ENCODE data around the gene DCP1B.

The DCP1B gene

DNA sequence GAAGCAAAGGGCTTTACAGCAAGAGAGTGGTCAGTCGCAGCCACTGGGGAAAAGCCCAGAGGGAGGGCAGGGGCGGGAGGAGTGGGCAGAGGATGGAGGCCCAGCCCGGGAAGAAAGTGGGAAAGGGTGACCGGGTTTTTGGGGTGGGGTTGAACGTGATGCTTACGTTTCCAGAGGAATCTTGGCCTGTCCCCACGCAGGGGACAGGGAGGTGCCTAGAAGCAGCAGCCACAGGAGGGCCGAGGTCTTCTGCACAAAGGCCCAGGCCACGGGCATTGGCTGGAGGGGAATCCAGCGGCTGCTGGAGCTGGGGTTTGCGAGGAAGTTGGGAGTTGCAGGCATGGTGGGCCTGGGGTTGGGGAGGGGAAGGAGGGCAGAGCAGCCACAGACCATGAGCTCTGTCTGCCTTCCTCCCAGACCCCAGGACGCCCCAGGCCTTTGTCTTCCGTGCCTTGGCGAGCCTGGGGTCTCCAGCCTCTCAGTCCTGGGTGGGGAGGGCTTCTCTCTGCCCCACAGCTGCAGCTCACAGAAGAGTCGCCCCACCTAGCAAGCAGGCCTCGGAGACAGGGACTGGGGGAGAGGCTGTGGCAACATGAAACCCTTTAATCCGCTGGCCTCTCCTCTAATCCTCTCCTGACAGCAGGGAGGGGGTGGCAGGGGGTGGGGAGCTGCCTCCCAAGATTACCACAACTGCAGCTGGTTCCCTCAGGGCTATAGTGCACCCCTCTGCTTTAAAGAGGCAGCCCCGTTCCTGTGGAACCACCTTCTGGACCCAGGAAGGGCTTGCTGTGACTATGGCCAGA, 86.0 kb downstream of the DCP1B start, which contains the start of gene CACNA2D4:
Gene CACNA2D4 (minus strand): TSS at position 572 of the 803 bp plus-strand sequence. CDS start 179 bp downstream, at position 393.
- no peak for DNase-seq

DNA sequence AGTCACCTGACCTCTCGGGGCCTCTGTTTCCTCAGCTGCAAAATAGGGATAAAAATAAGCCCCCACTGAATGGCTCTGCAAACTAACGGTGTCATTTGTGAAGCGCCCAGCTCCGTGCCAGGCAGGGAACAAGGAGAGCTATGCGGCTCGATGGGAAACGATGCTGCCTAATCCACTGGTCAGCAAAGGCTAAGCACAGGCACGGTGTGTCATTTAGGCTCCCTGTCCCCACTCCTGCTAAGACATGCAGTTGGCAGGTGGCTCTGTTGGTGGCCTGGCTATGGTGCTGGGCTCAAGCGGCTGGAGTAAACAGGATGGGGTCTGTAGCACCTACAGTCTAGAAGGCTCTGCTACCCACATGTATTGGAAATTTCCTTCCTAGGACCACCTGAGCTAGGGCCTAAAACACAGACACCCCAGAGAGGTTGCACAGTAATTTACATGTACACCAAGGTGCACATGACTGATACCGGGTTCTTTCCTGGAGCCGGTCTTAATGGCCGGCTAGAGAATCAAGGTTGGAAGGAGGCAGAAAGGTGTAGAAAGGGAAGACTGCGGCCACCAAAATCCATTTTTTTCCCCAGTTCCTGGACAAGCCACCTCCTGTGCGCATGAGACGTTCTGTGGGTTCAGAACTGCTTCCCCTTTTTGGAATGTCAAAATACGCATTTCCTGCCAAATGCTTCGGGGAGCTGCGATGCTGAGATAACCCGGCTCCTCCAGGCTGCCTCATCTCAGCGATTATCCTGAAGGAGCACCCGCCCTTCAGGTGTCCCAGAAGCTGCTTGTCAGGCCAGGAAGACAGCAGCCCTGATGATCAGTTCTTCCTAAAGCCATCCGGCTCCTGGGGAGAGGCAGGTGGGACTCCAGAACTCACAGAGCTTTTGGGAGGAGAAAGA, 86.8 kb downstream of the DCP1B start:
- DNase-seq: no peak

DNA sequence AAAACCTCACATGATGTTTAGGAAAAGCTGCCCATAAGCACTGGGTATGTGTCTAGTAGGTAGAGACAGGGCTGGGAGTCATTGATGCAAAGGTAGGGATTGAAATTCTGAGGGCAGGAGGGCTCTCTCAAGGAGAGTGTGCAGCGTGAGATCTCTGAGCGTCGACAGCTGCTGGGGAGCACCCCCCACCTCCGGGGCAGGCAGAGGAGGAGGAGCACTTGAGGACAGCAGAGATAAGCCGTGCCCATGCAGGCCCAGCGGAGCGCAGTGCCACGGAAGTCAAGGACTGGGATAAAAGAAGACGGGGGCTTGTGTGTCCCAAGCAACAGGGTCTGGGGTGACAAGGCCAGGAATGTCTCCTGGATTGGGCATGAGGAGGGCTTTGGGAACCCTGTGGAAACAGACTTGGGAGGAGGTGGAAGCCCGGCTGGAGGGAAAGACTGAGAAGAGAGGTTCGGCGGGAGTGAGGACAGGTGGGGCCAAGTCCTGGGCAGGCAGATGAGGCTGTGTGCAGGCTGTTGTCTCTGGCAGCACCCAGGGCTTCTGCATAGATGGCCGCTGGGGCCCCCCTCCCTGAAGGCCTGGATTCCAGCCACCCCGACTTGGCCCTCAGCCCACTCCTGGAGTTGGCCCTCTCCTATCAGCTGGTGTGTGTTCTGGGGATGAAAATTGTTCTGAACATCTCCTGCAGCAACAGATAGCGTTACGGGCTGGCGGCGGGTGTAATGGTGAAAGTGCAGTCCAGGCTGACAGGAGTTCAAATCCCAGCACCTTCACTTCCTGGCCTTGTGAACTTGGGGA, 87.7 kb downstream of the DCP1B start:
- DNase-seq: no peak

DNA sequence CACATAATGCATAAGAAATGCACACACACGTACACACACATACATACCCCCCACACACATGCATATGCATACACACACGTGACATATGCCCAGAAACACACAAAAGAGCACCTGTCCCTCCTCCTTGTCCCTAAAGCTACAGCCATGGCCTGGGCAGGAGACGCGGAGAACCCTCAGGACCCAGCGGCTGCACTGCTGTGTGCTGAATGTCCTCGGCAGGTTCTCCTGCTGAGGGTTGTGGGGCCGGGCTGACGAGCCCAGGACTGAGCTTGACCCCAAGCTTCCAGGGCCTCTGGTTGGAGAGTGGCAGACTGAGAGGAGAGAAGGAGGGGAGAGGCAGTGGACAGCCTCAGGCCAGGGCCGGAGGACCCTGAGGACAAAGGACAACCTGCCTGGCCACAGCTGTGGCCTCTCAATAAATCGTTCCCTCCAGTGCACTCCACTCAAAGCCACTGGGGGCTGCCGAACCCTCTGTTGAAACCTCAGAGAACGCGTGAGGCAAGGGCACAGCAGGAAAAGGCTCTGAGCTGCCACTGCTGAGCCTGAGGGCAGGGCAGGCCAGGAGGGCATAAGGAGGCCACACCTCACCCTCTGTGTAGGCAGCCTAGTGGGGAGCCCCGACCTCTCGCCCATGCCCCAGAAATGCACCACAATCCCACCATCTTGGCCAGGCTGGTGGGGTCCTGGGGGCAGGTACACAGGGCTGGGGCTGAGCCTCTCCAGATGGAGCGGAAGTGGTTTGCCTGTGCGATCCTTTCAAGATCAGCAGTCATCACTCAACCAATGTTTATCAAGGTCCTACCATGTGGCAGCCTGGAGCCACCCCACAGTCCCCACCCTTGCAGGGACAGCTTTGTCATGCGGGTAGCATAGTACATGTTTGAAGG, 88.9 kb downstream of the DCP1B start:
- DNase-seq: peak; percentile 48

DNA sequence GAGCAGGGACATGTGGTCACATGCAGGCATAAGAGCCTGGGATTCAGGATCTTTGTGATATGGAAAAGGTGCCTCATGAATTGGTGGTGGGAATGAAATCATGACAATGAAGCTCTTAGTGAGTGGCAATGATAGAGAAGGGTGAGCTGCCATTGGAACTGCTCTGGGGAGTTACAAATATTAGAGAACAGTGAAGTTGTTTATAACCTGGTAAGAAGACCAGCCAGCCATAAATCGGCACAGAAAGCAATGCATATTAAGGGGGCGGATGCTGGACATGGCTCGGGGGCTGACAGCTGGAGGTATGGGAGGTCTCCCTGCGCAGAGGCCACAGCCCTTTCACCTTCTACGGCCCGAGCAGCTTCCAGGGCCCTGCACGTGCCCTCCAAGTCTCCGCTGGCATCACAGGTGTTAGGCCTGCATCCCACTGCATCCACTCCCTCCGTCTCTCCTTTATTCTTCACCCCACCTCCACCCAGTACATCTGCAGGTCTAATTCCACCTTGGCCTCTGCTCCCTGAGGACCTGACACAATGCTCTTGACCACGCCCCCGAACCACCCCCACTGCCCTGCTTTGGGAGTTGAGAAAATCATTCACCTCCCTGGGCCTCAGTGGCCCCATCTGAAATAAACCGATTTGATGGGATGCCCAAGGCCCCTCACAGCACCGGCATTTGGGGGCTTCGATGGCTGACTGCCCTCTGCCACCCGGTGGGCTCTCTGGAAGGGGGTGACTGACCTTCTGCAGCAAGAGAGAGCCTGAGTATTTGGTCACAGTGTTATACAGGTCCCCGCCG, 89.9 kb downstream of the DCP1B start:
- no peak for DNase-seq

DNA sequence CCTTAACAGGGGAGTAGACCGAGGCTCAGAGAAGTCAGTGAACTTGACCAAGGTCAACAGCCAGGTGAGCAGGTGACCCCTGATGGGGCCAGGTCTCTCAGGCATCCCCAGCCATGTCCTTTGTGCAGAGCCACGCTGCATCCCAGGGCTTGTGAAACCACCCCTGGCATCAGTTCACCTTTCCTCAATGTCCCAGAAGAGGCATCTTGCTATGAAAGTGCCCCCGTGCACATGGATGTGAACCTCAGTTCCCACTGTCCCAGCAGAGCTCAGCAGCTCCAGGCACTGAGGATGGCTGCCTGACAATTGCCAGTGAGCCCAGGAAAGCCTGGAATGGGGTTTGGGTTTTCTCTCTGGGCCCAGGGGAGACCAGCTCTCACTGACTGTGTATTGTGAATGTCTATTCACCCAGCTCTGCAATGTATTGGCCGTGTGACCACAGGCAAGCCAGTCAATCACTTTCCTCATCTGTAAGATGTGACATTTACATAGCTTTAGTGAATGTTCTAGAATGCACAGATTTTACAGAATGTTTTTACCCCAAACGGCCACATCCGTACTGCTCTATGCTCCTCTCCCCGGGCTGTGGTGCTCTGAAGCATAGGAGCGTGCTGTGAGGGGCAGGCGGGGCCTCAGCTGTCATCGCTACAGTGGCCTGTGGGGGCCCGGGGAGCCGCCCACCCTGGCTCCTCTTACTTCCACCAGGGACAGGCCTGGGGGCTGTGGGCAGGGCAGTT, 90.7 kb downstream of the DCP1B start:
- no peak for DNase-seq

DNA sequence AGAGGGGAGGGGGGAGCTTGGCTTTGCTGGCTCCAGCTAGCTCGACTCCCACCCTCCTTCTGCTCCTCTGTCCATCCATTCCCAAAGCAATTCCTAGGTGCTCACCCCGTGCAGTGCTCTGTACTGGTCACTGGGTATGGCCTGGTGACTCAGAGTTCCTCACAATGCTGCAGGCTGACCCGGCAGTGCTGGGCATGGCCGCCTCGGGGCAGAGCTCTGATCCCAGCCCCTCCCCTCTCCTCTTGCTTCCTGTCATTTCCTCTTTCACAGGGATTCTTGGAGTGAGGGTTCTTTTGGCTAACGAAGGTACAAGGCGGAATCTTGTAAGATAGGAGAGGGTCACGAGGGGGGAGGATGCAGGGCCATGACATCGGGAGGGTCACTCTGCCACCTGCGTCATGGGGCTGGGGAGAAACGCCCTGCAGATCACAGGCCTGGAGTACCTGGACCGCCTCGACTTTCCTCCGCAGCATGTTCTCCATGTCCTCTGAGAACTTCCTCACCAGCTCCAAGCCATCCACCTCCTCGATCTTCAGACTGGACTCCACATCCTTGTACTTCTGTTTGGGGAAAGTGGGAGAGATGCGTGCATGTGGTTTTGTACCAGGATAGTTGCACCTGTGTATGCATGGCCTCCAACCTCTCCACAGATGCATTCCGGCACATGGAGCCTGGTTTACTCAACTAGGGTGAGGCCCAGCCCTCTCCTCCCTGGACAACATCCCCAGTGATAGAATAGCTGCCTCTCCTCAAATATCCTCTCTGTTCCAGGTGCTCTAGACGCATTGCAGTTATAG, 91.5 kb downstream of the DCP1B start:
- no peak for DNase-seq

DNA sequence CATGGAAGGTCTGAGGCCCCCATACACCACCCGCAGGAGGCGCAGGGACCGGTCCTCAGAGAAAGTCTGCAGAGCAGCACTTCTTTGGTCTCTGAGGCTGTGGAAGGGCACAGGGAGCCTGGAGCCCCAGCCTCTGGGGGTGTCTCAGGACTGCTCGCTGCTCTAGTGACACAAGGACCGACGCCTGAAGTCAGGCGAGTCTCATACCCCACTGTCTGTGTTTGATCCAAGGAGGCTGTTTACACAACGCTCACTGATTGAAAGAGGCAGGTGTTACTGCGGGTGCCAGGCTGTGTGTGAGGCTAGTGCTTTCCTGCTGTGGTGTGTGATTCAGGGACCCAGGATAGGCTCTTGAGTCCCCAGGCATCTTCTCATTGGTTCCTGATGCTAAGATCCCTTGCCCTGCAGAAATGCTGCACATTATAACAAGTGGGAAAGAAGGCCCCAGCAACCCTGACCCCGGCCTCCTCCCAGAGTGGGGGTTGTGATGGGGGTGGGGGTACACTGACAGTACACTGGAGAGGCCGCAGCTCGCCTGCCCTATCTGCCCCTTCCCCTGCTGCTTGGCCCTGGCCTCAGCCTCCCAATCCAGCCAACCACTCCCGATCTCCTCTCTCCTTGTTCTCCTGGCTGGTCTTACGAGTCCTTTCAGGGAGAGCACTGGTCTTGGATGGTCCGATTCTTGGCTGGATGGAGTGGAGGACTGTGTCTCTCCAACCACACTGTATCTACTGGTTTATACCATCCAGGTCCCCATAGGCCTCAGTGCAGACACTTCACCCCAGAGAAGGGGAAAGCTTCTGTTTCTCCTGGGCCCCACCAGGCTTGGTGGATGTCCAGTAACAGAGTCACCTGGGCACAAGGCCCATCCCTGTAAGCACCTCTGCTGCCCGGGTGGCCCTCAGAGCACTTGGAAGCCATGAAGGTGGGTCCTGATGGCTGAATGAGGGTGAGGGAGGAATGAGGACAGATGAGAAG, 92.4 kb downstream of the DCP1B start:
- DNase-seq: no peak

DNA sequence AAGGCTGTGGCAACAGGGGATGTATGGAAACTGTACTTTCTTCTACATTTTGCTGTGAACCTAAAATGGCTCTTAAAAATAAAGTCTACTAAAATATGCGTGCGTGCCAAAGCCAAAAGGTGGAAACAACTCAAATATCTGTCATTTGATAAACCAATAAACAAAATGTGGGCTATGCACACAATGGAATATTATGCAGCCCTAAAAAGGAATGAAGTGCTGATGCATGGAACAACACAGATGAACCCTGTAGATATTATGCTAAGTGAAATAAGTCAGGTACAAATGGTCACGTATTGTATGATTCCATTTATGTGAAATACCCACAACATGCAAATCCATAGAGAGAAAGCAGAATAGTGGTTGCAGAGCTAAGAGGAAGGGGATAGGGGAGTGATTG, 93.8 kb downstream of the DCP1B start:
- DNase-seq: no peak

DNA sequence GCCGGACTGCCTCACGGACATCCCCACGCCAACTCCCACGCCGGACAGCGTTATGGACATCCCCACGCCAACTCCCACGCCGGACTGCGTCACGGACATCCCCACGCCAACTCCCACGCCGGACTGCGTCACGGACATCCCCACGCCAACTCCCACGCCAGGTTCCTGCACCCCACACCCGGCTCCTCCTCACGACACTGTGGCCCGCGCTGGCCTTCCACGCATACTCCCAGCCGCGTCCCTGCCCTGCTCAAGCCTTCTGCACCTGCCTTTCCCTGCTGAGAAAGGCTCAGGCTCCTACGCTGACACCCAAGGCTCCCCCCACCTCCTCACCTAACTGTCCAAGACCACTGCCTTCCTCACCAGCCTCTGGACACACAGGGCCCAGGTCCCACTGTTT, 95.5 kb downstream of the DCP1B start:
- no peak for DNase-seq

DNA sequence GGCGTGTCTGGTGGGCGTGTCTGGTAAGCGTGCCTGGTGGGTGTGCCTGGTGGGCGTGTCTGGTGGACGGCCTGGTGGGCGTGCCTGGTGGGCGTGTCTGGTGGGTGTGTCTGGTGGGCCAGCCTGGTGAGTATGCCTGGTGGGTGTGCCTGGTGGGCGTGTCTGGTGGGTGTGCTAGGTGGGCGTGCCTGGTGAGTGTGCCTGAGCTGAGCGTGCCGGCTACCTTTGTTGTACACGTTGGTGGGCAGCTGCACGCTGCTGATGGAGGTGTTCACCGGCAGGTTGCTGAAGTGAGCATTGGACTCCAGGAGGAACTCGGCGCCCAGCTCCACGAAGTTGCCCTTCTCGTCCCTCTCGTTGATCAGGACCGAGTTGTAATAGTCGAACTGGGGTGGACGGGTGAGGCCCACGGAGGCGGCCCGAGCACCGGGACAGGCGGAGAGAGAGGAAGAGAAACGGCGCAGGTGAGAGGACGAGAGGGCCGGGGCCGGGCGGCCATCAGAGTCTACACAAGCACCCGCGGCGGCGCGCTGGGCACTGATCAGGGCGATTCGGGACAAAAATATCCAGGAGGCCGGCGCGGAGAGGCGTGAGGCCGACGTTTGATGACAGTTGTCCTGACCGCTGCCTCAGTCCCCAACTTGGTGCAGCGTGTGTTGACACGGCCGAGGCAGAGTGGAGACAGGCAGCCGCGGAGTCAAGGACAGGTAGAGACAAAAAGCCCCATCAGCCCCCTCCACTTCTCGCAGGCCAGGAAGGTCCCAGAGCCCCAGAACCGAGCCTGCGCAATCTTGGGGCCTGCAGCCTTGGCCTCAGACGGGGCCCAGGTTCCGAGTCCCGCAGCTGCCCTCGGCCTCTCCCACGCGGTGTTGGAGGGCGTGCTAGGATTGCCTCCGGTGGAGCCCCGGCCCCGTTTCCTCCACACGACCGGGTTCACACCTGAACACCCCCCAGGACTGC, 96.3 kb downstream of the DCP1B start:
- DNase-seq: no peak

DNA sequence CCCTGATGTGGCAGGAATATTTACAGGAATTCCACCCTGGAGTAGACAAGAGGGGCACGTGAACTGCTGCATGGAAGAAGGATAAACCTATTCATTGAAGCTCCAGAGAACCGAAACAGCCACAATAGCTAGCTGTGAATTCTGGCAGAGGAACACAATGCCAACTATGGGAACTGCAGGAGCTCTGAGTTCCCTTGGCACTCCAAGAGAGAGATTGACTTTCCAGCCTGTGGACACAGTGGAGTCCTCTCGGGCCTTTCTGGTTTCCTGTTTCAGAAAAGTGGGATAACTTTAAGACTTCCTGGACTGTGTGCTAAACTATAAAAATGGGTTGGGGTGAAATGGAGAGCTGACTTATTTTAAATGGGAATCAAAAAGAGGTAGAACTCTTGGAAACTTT, 97.7 kb downstream of the DCP1B start:
- no peak for DNase-seq

DNA sequence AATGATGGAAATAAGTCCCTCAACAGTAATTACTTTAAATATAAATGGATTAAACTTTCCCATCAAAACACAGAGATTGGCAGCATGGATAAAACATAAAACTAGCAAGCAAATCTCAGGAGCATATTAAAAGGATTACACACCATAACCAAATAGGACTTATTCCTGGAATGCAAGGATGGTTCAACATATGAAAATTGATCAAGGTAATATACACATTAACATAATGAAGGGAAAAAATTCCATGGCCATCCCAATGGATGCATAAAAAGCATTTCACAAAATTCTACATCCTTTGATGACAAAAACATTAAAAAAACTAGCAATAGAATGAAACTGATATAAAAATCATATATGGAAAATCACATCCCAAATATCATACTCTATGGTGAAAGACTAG, 99.4 kb downstream of the DCP1B start:
- no peak for DNase-seq

DNA sequence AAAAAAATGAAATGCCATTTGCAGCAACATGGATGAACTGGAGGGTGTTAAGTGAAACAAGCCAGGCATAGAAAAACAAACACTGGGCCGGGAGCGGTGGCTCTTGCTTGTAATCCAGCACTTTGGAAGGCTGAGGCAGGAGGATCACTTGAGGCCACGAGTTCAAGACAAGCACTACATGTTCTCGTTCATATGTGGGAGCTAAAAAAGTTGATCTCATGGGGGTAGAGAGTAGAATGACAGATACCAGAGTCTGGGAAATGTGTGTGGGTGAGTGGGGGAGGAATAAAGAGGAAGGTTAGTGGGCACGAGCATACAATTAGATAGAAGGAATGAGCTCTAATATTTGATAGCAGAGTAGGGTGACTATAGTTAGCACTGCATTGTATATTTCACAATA, 107.3 kb downstream of the DCP1B start:
- no peak for DNase-seq
